NCI-H345 (cell line): ENCODE measurements around the gene STX4.

ENCODE experiments used
- DNase-seq: peaks from one replicate; lab custom pipeline; 2025; lab: John Stamatoyannopoulos, UW

Gene STX4

GRCh38 chr16:31032736-31033708, at the start of gene STX4:
Gene STX4 (plus strand): TSS chr16:31033558. CDS start chr16:31033806, 248 bp downstream.
- DNase-seq, result peak; percentile 99

DNA sequence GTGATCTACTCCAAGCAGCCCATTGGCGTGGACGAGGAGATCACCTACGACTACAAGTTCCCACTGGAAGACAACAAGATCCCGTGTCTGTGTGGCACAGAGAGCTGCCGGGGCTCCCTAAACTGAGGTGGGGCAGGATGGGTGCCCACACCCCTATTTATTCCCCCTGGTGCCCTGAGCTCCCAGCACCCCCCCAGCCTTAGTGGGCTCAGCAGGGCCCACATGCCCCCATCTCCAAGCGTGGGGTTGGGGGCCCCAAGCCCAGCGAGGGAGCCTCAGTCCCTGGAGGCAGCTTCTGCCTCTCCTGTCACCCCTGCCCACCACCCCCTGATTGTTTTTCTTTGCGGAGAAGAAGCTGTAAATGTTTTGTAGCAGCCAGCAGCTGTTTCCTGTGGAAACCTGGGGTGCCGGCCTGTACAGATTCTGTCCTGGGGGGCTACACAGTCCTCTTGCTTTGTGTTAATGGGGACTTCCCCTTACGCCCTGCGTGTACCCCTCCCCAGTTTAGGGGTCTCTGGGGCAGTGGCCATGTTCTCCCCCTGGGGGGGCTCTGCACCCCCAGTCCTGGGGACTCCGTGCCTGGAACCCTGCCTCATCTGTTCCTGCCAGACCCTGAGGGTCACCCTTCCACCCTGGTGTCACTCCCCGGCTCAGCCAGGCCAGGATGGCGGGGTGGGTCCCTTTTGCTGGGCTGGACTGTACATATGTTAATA, 49.3 kb upstream of the STX4 start:
- no peak for DNase-seq

DNA sequence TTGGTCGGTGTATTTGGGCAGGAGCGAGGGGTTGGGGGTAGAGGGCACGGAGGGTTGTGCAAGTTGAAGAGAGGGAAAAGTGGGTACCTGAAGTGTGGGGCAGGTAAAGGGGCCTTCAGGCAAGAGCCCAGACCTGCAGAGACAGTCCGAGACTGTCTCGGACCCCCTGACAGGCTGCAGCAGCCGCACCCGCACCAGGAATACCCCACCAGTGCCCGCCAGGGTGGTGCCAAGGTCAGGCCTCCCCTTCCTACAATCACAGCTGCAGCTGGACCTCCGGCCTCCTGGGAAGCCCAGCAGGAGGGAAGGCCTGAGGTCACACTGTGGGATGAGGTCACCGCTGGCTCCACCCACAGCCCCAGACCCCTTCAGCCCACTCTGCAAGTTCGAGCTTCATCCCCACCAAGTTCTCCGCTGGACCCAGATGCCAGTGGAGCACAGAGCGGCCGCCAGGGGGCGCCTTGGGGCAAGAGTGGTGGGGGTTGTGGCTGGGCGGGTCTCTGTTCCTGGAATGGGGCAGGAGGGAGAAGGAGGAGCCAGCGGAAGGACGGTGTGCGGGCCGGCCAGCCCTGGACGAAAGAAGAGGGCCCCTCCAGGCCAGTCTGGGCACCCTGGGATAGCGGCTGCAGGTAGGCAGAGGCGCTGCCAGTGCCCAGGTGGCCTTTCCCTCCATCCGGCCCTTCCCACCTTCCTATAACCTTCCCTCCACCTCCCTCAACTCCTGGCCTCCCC, 48.5 kb upstream of the STX4 start, which contains the start of gene HSD3B7:
Gene HSD3B7, plus strand, starts transcription at position 539 of the 732 bp plus-strand sequence. CDS start 452 bp downstream, outside the sequence.
- peak; percentile 89 for DNase-seq

DNA sequence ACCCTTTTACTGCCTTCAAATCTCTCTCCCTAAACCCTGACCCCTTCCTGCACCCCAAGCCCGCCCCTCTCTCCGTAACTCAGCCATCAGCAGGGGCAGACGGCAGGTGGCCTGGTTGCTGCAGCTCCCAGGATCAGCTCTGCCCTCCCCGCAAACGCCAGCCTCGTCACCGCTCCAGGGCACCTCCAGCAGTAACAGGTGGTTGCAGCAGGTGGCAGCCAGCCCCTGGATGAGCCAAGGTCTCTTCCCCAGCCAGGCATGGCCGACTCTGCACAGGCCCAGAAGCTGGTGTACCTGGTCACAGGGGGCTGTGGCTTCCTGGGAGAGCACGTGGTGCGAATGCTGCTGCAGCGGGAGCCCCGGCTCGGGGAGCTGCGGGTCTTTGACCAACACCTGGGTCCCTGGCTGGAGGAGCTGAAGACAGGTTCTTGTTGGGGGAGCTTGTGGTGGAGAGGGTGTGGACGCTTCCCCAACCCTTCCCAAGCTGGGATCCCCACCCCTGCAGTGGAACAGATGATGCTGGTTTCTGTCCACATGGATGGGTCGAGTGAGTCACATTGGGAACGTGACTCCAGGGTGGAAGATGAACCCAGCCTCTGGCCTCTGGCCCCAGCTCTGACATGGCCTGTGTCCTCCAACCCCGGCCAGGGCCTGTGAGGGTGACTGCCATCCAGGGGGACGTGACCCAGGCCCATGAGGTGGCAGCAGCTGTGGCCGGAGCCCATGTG, 47.8 kb upstream of the STX4 start:
- DNase-seq, result peak; percentile 92

DNA sequence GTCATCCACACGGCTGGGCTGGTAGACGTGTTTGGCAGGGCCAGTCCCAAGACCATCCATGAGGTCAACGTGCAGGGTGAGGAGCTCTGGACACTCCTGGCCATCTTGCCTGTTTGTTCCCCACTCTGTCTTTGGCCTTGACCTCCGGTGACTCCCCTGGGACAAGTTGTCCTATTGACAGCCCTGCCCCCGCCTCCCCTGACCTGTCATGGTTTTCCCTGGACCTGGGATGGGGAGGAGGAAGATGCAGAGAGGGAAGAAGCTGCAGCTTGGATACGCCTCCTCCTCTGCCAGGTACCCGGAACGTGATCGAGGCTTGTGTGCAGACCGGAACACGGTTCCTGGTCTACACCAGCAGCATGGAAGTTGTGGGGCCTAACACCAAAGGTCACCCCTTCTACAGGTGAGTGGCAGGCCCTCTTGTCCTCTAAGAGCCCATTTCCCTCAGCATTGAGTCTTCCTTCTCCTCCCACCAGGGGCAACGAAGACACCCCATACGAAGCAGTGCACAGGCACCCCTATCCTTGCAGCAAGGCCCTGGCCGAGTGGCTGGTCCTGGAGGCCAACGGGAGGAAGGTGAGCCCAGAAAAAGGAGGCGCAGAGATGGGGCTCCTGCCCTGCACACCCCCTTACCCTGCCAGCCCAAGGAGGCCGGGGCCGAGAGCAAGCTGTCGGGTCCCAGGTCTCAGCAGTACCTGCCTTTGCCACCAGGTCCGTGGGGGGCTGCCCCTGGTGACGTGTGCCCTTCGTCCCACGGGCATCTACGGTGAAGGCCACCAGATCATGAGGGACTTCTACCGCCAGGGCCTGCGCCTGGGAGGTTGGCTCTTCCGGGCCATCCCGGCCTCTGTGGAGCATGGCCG, 47.0 kb upstream of the STX4 start:
- no peak for DNase-seq

- no peak for DNase-seq
Measured at GRCh38 chr16:30987581-30988190, 45.7 kb upstream of the STX4 start.

DNA sequence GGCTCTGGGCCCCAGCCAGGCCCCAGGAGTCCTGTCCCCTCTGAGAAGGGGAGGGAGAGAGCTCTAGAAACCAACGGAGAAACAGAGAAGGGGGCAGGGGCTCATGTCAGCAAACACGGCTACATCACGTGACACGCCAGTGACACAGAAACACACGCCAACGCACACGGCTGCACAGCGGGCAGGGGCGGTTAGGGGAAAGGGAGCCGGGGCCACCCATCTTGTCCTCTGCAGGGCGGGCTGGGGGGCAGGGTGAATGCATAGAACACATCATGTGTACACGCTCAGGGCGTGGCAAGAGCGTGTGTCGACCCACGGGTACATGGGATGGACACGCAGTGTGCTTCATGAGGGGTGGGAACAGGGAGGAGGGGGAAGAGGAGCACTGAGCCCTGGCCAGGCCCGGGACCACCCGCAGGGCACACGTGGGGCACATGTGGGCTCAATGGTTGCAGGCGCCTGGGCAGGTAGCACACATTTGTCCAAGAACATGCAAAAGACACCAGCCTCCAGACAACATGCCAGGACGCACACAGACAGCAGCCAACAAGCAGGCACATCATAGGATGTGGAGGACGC, 43.8 kb upstream of the STX4 start:
- DNase-seq, result no peak

DNA sequence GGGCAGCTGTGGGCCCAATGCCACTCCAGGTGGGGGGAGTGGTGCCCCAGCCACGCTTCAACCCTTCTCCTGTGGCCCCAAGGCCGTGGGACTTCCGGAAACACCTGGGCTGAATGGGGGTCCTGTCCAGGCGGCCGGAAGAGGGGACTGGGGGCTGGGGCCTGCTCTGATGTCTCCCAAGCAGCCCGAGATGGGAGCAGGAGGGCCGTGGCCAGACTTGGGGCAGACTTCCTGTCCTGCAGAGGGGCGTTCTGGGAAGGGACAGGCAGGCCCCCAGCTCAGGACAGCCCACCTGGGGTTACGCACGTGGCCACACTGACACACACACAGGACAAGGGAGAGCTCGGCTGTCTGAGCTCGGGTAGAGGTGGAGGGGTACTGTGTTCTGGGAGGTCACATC, 43.3 kb upstream of the STX4 start:
- no peak for DNase-seq

GRCh38 chr16:30991052-30991451, 42.3 kb upstream of the STX4 start:
- no peak for DNase-seq

DNA sequence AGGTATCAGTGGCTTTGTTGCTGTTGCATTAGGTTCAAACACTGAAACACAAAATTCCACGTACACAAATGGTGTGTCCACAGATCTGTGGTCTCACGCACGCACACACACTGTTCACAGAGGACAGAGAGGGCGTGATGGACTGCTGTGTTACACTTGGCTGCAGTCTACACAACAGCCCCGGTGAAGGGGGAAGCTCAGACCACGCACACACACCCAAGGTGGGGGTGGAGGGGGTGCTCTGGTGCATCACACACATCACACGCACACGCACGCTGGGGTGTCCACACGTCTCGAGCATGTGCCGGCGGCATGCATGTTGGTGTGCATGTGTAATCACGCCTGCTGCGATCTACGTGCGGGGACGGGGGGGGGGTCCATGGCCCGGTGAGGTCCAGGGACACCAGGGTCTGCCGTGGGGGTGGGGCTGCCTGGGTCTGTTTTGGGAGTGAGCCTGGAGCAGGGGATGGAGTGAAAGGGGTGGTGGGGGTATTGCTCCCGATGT, 41.0 kb upstream of the STX4 start:
- no peak for DNase-seq

- DNase-seq, result no peak
Measured at GRCh38 chr16:30992931-30993816, 40.2 kb upstream of the STX4 start.

- no peak for DNase-seq
Measured at GRCh38 chr16:30995927-30996323, 37.4 kb upstream of the STX4 start.

- DNase-seq, result no peak
Measured at GRCh38 chr16:30996324-30996984, 36.9 kb upstream of the STX4 start.

DNA sequence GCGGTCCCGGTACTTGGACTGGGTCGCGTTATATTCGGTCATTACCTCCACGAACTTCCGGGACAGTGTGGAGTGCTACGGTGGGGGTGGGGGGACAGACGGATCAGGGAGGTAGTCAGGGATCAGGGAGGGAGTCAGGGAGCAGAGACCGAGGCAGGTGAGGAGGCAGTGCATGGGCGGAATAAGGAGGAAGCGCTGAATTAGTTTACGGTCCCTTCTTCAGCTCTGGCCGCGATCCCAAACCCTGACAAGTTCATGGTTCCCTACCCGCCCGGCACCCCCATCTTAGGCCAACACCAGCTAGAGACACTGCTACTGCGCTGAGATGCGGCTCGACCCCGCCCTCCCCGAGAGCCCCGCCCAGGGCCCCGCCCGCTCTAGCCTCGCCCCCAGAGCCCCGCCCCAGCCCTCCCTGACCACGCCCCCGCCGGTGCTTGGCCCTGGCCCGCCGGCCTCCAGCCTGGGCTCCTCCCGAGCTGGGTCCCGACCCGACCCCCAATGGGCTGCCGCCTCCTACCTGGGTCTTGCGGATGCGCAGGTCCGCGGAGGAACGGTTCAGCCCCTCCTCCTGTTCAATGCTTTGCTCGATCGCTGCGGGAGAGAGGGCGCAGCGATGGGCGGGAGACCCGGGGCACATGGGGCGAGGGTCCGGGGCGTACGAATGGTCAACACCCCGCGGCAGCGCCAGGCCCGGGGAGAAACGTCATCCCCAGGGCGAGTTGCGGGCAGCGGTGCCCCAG, 36.2 kb upstream of the STX4 start:
- DNase-seq, result peak; percentile 74

- no peak for DNase-seq
Measured at GRCh38 chr16:30997725-30998711, 35.3 kb upstream of the STX4 start.
